Gastrocnemius medialis (tissue), 4 donors: ENCODE data around the gene ARHGAP12. TPM values are rescaled to one million over a fixed set of nuclear protein-coding genes. Genes with fewer than 3 reads are reported as not detected.
A peak's percentile ranks its signal among the peaks of the same experiment; 100 is the strongest.

ENCODE experiments used
- ATAC-seq, 2 donors: fragments of 150-250 bp; one replicate each; pipeline ENCODE4 v1.9.1; 2016
- DNase-seq, 2 donors: peaks; one replicate each; pipeline ENCODE4 v3.0.0-alpha.2; 2019
- H3K27ac ChIP-seq, 4 donors: fragments of 200-600 bp; sonication (generic); 1 replicate in 1 of 4; 2 replicates in 3 of 4; pipeline ENCODE4 v1.5.1; 2016 to 2018; ENCODE audit warnings: mild to moderate bottlenecking in 2 of 4, moderate library complexity in 1 of 4
- H3K27me3 ChIP-seq, 3 donors: fragments of 200-600 bp; sonication (generic) in 2 of 3; 1 replicate in 1 of 3; 2 replicates in 2 of 3; pipeline versions ENCODE4 v1.5.1 to v1.6.0; 2016 to 2019; ENCODE audit warnings: mild to moderate bottlenecking in 1 of 3, moderate library complexity in 1 of 3
- H3K36me3 ChIP-seq, 2 donors: fragments of 200-600 bp; sonication (generic) in 1 of 2; one replicate each; pipeline ENCODE4 v1.5.1; 2017 to 2018
- H3K4me1 ChIP-seq, 2 donors: fragments of 200-600 bp; sonication (generic) in 1 of 2; one replicate each; pipeline ENCODE4 v1.5.1; 2016 to 2017; ENCODE audit warnings: mild to moderate bottlenecking in 2 of 2
- H3K4me3 ChIP-seq, 4 donors: fragments of 200-600 bp; sonication (generic) in 3 of 4; 1 replicate in 1 of 4; 2 replicates in 3 of 4; pipeline ENCODE4 v1.5.1; 2016 to 2019; ENCODE audit warnings: mild to moderate bottlenecking in 2 of 4
- H3K9me3 ChIP-seq, 3 donors: fragments of 200-600 bp; sonication (generic) in 2 of 3; 1 replicate in 1 of 3; 2 replicates in 2 of 3; pipeline ENCODE4 v1.5.1; 2016 to 2019
- POLR2A ChIP-seq, 2 donors: fragments of 450-650 bp; IDR thresholded peaks; one replicate each; pipeline ENCODE4 v1.6.1; 2017; ENCODE audit warnings: antibody characterized with exemption in 2 of 2, mild to moderate bottlenecking in 2 of 2, moderate library complexity in 2 of 2
- in situ Hi-C, 4 donors: fragments of 200-750 bp; cut with MboI; loops; one replicate each; pipeline versions ENCODE4 v1.15.0 to v1.8.0; 2017; ENCODE audit warnings: low sequenced_read_pairs in 4 of 4
- intact Hi-C: fragments of 100-400 bp; cut with DNase I; formaldehyde crosslinking; loops from one replicate; pipeline ENCODE4 v1.15.1; 2023; ENCODE audit warnings: low total_unique reads
- total RNA-seq, 4 donors: library from RNA; depleted of rRNA; stranded (reverse); fragments of >200 nt; gene quantifications; one replicate each; pipeline versions ENCODE4 v1.1.0 to v1.2.3, GENCODE V29; 2016
- TF ChIP-seq, protein P1 (sequence below), 5 experiments: fragments of 450-650 bp in 3 of 5; fragments of 200-600 bp in 2 of 5; sonication (generic) in 2 of 5; IDR thresholded peaks in 4 of 5; conservative IDR thresholded peaks in 1 of 5; 1 replicate in 4 of 5; 2 replicates in 1 of 5; pipeline ENCODE4 v1.5.1; 2016 to 2019; ENCODE audit warnings: antibody characterized with exemption in 5 of 5, mild to moderate bottlenecking in 3 of 5, moderate library complexity in 3 of 5

ARHGAP12 gene
- total RNA-seq, 4 donors from 2014 or later, result 17.0 to 34.3 (median 21.6) TPM

DNA sequence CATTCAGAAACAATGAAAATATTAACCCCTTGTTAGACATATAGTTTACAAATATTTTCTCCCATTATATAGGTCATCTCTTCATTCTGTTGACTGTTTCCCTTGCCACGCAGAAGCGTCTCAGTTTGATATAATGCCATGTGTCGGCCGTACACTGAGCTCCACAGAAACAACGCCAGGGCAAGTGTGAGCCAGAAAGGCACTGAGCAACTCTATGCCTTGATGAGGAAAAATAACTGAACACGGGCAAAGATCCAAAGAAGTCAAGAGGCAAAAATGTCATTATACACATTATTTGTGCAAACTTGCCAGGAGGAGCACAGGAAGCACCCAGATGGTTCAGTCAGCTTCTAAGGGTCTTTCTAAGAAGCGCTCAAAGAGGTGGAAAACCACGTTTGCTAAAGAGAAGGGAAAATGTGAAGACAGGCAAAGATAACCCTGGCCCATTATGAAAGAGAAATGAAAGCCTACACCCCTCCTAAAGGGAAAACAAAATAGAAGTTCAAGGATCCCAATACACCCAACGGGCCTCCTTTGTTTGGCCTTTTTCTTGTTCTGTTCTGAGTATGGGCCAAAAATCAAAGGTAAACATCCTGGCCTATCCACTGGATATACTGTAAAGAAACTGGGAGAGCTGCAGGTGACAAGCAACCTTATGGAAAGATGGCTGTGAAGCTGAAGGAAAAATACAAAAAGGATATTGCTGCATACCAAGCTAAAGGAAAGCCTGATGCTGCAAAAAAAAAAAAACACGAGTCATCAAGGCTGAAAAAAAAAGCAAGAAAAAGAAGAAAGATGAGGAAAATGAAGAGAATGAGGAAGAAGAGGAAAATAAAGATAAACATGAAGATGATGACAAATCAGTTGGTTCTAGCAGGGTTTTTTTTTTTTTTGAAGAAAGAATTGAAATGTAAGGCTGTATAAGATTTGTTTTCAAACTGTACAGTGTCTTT is 15.5 kb downstream of the ARHGAP12 start:
- Histone ChIP-seq H3K4me1 (peaks cover 25 to 37% of the 10 kb centered on the region in 2 donors), H3K27ac (peak overlapping the region; percentile 15 to 64 (median 46)), H3K9me3 (no peaks in the 10 kb centered on the region), H3K27me3 (no peaks in the 10 kb centered on the region), H3K36me3 (no peaks in the 10 kb centered on the region), H3K4me3 (peak overlapping the region; percentile 8 to 26 (median 15))
- no peak for DNase-seq
- TF ChIP-seq, protein P1, sequence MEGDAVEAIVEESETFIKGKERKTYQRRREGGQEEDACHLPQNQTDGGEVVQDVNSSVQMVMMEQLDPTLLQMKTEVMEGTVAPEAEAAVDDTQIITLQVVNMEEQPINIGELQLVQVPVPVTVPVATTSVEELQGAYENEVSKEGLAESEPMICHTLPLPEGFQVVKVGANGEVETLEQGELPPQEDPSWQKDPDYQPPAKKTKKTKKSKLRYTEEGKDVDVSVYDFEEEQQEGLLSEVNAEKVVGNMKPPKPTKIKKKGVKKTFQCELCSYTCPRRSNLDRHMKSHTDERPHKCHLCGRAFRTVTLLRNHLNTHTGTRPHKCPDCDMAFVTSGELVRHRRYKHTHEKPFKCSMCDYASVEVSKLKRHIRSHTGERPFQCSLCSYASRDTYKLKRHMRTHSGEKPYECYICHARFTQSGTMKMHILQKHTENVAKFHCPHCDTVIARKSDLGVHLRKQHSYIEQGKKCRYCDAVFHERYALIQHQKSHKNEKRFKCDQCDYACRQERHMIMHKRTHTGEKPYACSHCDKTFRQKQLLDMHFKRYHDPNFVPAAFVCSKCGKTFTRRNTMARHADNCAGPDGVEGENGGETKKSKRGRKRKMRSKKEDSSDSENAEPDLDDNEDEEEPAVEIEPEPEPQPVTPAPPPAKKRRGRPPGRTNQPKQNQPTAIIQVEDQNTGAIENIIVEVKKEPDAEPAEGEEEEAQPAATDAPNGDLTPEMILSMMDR (IDR thresholded peaks at IDR 0.05 in 4 of 5, conservative IDR thresholded peaks at IDR 0.05 in 1 of 5), result no peak
- TF ChIP-seq POLR2A (IDR thresholded peaks at IDR 0.05), result no peak
- intact Hi-C loops, result no loop called here
- peak; percentile 69 to 79 for ATAC-seq
- in situ Hi-C loops, result no loop called here

- in situ Hi-C loops, result no loop called here
- Histone ChIP-seq H3K9me3 (no peaks in the 10 kb centered on the region), H3K36me3 (no peaks in the 10 kb centered on the region), H3K27ac (peak overlapping the region in 2 of 4 donors; percentile 12 to 61), H3K4me1 (peaks cover 32 to 42% of the 10 kb centered on the region in 2 donors), H3K27me3 (no peaks in the 10 kb centered on the region), H3K4me3 (peak overlapping the region; percentile 8 to 26 (median 15))
- ATAC-seq (no peak), DNase-seq (no peak)
- TF ChIP-seq POLR2A (IDR thresholded peaks at IDR 0.05), result no peak
- TF ChIP-seq, protein P1 (IDR thresholded peaks at IDR 0.05 in 4 of 5, conservative IDR thresholded peaks at IDR 0.05 in 1 of 5), result no peak
- intact Hi-C loops, result no loop called here
These were observed 16.3 kb downstream of the ARHGAP12 start for GRCh38 chr10:31912289-31912688.

GRCh38 chr10:31910016-31910415 is 18.6 kb downstream of the ARHGAP12 start:
- no peak for TF ChIP-seq POLR2A (IDR thresholded peaks at IDR 0.05)
- TF ChIP-seq, protein P1 (IDR thresholded peaks at IDR 0.05 in 4 of 5, conservative IDR thresholded peaks at IDR 0.05 in 1 of 5), result no peak
- no peaks in the 10 kb centered on the region for H3K36me3 ChIP-seq
- ATAC-seq (no peak), DNase-seq (no peak)
- H3K4me3 ChIP-seq, result no peak overlapping the region
- peaks cover 51 to 57% of the 10 kb centered on the region in 2 donors for H3K4me1 ChIP-seq
- no peaks in the 10 kb centered on the region for H3K9me3 ChIP-seq
- H3K27ac ChIP-seq, result no peak overlapping the region
- intact Hi-C loops (no loop called here), in situ Hi-C loops (no loop called here)
- H3K27me3 ChIP-seq, result no peaks in the 10 kb centered on the region

- no peak for TF ChIP-seq POLR2A (IDR thresholded peaks at IDR 0.05)
- TF ChIP-seq, protein P1 (IDR thresholded peaks at IDR 0.05 in 4 of 5, conservative IDR thresholded peaks at IDR 0.05 in 1 of 5), result no peak
- peak overlapping the region in 1 of 4 donors; percentile 2 for H3K27ac ChIP-seq
- in situ Hi-C loops, result no loop called here
- no peaks in the 10 kb centered on the region for H3K27me3 ChIP-seq
- DNase-seq, result no peak
- no peaks in the 10 kb centered on the region for H3K36me3 ChIP-seq
- H3K9me3 ChIP-seq, result no peaks in the 10 kb centered on the region
- intact Hi-C loops, result no loop called here
- peaks cover 41 to 50% of the 10 kb centered on the region in 2 donors for H3K4me1 ChIP-seq
- H3K4me3 ChIP-seq, result no peak overlapping the region
- ATAC-seq, result peak; percentile 45 to 49
These were observed 20.5 kb downstream of the ARHGAP12 start for GRCh38 chr10:31908157-31908556.
